HepG2 (cell line): ENCODE measurements around the gene ERC1. TPM values are rescaled to one million over a fixed set of nuclear protein-coding genes. Genes with fewer than 3 reads are reported as not detected.

Experiments used
- ATAC-seq: fragments of 200-7000 bp; cut with Tn5 transposase; 3 replicates; pipeline ENCODE4 v1.9.1; 2020; ENCODE audit warnings: mild to moderate bottlenecking, moderate library complexity
- BruUV-seq: library from RNA; stranded (reverse); fragments of 400-500 nt; replicated peaks from 2 replicates; lab custom pipeline; 2021; lab: Mats Ljungman, UMichigan
- CTCF ChIA-PET: fragments of 300-600 bp; formaldehyde crosslinking; extraction: SDS; loops from one replicate; lab custom pipeline; 2021; ENCODE audit warnings: low total read pairs, inconsistent platforms, low intra/inter-chr PET ratio; lab: Yijun Ruan, JAX
- POLR2A ChIA-PET: fragments of 350-600 bp; sonication (Branson Sonifier 250); formaldehyde crosslinking; loops from one replicate; lab custom pipeline; 2020; ENCODE audit warnings: antibody characterized with exemption, inconsistent platforms; lab: Yijun Ruan, JAX
- DNase-seq: peaks from one replicate; pipeline ENCODE4 v3.0.0-alpha.2; 2015; ENCODE audit warnings: low spot score
- FAIRE-seq: peaks from 3 replicates; lab custom pipeline; 2011; peaks lifted over from hg19 to GRCh38; lab: Jason Lieb, UNC
- H2AFZ ChIP-seq: one replicate; pipeline ENCODE4 v1.6.1; 2011; ENCODE audit warnings: low read length, inconsistent platforms
- H3K27ac ChIP-seq: fragments of 300-600 bp; 3 replicates; pipeline ENCODE4 v1.8.0; 2011; ENCODE audit warnings: mixed run types, mild to moderate bottlenecking, mixed read lengths, low read length, inconsistent platforms; ENCODE audit not compliant: insufficient read depth; ENCODE audit errors: extremely low read length
- H3K27me3 ChIP-seq, 2 experiments: fragments of 200-600 bp in 1 of 2; 2 replicates in 1 of 2; 3 replicates in 1 of 2; pipeline versions ENCODE4 v1.6.0 to v1.8.0; 2011; ENCODE audit warnings: low read length in 2 of 2, mild to moderate bottlenecking in 2 of 2, moderate library complexity in 2 of 2, inconsistent platforms in 1 of 2; ENCODE audit not compliant: insufficient read depth in 2 of 2, control insufficient read depth in 1 of 2
- H3K36me3 ChIP-seq, 2 experiments: fragments of 200-600 bp in 1 of 2; replicated peaks in 1 of 2; 2 replicates in 1 of 2; 3 replicates in 1 of 2; pipeline versions ENCODE4 v1.5.1 to v1.8.0; 2011; ENCODE audit warnings: low read length in 2 of 2, inconsistent platforms in 1 of 2; ENCODE audit not compliant: insufficient read depth in 2 of 2, control insufficient read depth in 1 of 2
- H3K4me1 ChIP-seq: 2 replicates; pipeline ENCODE4 v1.5.1; 2012; ENCODE audit warnings: low read length, inconsistent platforms; ENCODE audit not compliant: insufficient read depth
- H3K4me2 ChIP-seq: 2 replicates; pipeline ENCODE4 v1.6.0; 2011; ENCODE audit warnings: low read depth, low read length, inconsistent platforms
- H3K4me3 ChIP-seq, 3 experiments: fragments of 200-600 bp in 1 of 3; sonication (generic), shearing (Covaris generic) in 1 of 3; replicated peaks in 1 of 3; 2 replicates each; pipeline ENCODE4 v1.5.1; 2011 to 2016; ENCODE audit warnings: low read length in 3 of 3, inconsistent platforms in 2 of 3, low read depth in 2 of 3, mild to moderate bottlenecking in 2 of 3, control low read depth in 1 of 3, mixed read lengths in 1 of 3; ENCODE audit not compliant: insufficient read depth in 1 of 3
- H3K79me2 ChIP-seq: one replicate; pipeline ENCODE4 v1.6.1; 2011; ENCODE audit warnings: low read length, inconsistent platforms; ENCODE audit not compliant: insufficient read depth
- H3K9ac ChIP-seq: 2 replicates; pipeline ENCODE4 v1.6.0; 2011; ENCODE audit warnings: mild to moderate bottlenecking, low read depth, low read length, inconsistent platforms; ENCODE audit not compliant: insufficient read depth
- H3K9me3 ChIP-seq: 2 replicates; pipeline ENCODE4 v1.5.1; 2012; ENCODE audit warnings: mild to moderate bottlenecking, low read length
- H4K20me1 ChIP-seq: 2 replicates; pipeline ENCODE4 v1.6.0; 2011; ENCODE audit warnings: inconsistent platforms, mild to moderate bottlenecking, low read length, moderate library complexity; ENCODE audit not compliant: insufficient read depth
- ERF ChIP-seq: IDR thresholded peaks from 2 replicates; pipeline ENCODE4 v1.6.1; 2018; ENCODE audit warnings: missing biosample characterization, missing genetic modification reagents
- RAD21 ChIP-seq: fragments of 450-650 bp; formaldehyde crosslinking; IDR thresholded peaks from 2 replicates; pipeline ENCODE4 v1.5.0; 2020; ENCODE audit warnings: mild to moderate bottlenecking
- ZEB1 ChIP-seq: IDR thresholded peaks from 2 replicates; pipeline ENCODE4 v1.6.1; 2012; ENCODE audit warnings: mild to moderate bottlenecking, low read depth, inconsistent platforms; ENCODE audit not compliant: insufficient replicate concordance
- ZNF484 ChIP-seq: sonication (generic); formaldehyde crosslinking; IDR thresholded peaks from 2 replicates; pipeline ENCODE4 v1.5.1; 2020; ENCODE audit warnings: mild to moderate bottlenecking, low read depth, missing genetic modification reagents, borderline replicate concordance
- WGBS: methylation state at CpG from one replicate; pipeline ENCODE4 v1.1.6; 2017; ENCODE audit warnings: low lambda C conversion rate; 5-methylcytosine and 5-hydroxymethylcytosine counted together
- in situ Hi-C: cut with HindIII; loops from 2 replicates; pipeline ENCODE4 v1.10.0; 2017; ENCODE audit warnings: low pct_unique_long_range_greater_than_20kb; ENCODE audit not compliant: extremely low pct_ligation_motif_present
- intact Hi-C: fragments of 100-400 bp; cut with micrococcal nuclease; formaldehyde crosslinking; loops from one replicate; pipeline ENCODE4 v1.10.0; 2022; ENCODE audit not compliant: unreplicated experiment
- polyA plus RNA-seq, 8 experiments: library from polyadenylated mRNA; depleted of rRNA in 3 of 8; stranded (reverse) in 7 of 8; unstranded in 1 of 8; fragments of >200 nt; fragmentation: Illumina TruSeq in 4 of 8; extraction: Trizol in 4 of 8; gene quantifications; 2 replicates each; pipeline versions ENCODE4 v1.2.1 to v1.2.3, GENCODE V29; 2011 to 2016; ENCODE audit warnings: low read depth in 4 of 8, missing spikeins in 1 of 8, mixed read lengths in 1 of 8; ENCODE audit not compliant: insufficient read depth in 1 of 8
- total RNA-seq, 5 experiments: library from RNA; depleted of rRNA; stranded (reverse); fragments of >200 nt; fragmentation: Illumina TruSeq; extraction: Trizol; gene quantifications; 2 replicates each; pipeline ENCODE4 v1.2.3, GENCODE V29; 2016; ENCODE audit warnings: low read depth in 1 of 5
- TF ChIP-seq, protein P1 (sequence below): sonication (generic); formaldehyde crosslinking; IDR thresholded peaks from 2 replicates; pipeline ENCODE4 v1.4.0; 2020; ENCODE audit warnings: mild to moderate bottlenecking, missing genetic modification reagents

Gene ERC1
- total and polyA plus RNA-seq, 2 of the 13 experiments (the other 11 are each of a cell fraction or from before 2014, with no cell fraction given) = 6.1 to 12.4 TPM

DNA sequence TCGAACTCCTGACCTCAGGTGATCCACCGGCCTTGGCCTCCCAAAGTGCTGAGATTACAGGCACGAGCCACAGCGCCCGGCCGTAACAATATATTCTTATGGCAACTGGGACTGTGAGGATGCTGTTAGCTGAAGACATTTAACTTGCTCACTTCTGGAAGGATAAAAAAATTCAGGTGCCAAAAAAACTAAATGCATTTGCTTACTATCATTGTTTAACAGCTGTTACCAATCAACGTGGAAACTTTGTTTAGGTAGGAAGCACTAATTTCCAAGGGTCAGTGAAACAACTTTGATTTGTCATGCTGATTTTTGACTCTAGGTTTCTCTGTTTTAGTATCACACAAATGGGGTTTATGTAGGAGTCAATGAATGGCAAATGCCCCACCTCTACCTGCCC, 297.3 kb downstream of the ERC1 start (continued):
- TF ChIP-seq, protein P1, sequence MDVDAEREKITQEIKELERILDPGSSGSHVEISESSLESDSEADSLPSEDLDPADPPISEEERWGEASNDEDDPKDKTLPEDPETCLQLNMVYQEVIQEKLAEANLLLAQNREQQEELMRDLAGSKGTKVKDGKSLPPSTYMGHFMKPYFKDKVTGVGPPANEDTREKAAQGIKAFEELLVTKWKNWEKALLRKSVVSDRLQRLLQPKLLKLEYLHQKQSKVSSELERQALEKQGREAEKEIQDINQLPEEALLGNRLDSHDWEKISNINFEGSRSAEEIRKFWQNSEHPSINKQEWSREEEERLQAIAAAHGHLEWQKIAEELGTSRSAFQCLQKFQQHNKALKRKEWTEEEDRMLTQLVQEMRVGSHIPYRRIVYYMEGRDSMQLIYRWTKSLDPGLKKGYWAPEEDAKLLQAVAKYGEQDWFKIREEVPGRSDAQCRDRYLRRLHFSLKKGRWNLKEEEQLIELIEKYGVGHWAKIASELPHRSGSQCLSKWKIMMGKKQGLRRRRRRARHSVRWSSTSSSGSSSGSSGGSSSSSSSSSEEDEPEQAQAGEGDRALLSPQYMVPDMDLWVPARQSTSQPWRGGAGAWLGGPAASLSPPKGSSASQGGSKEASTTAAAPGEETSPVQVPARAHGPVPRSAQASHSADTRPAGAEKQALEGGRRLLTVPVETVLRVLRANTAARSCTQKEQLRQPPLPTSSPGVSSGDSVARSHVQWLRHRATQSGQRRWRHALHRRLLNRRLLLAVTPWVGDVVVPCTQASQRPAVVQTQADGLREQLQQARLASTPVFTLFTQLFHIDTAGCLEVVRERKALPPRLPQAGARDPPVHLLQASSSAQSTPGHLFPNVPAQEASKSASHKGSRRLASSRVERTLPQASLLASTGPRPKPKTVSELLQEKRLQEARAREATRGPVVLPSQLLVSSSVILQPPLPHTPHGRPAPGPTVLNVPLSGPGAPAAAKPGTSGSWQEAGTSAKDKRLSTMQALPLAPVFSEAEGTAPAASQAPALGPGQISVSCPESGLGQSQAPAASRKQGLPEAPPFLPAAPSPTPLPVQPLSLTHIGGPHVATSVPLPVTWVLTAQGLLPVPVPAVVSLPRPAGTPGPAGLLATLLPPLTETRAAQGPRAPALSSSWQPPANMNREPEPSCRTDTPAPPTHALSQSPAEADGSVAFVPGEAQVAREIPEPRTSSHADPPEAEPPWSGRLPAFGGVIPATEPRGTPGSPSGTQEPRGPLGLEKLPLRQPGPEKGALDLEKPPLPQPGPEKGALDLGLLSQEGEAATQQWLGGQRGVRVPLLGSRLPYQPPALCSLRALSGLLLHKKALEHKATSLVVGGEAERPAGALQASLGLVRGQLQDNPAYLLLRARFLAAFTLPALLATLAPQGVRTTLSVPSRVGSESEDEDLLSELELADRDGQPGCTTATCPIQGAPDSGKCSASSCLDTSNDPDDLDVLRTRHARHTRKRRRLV (CRISPR knock-in tag) = no peak
- no peak for TF ChIP-seq ZEB1

DNA sequence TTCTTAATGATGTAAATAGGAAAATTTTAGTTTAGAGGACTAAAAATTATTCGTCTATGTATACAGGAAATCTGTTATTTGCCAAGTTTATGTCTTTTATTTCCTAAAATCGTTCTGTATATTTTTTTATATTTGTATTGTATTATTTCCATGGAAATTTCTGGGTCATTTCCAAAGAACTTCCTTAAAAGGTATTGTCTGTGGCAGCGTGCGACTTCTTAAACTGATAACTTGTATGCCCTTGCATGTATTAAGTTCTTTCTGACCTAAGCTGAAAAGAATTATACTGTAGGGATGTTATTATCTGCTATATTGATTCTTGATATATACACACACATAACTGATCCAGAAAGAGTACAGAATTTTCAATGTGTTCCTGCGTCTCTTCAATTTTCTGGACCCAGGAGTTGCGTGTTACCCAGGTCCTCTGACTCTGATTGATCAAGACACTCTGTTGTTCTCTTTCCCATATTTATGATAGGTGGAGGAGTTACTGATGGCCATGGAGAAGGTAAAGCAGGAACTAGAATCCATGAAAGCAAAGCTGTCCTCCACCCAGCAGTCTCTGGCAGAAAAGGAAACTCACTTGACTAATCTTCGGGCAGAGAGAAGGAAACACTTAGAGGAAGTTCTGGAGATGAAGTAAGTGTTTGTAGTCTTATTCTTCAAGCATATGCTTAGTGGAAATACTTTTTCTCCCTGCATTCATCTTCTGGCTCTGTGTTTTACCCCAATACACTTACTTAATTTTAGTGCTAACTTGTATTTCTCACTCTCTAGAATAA, 298.5 kb downstream of the ERC1 start:
- no peak overlapping the region for H2AFZ ChIP-seq
- WGBS = 88% methylated on average over 7 of the region's 7 CpGs
- H3K9me3 ChIP-seq = no peaks in the 10 kb centered on the region
- BruUV-seq = no TSS peak
- no peak overlapping the region for H3K27ac ChIP-seq
- H3K27me3 ChIP-seq = no peaks in the 10 kb centered on the region
- in situ Hi-C loops = no loop called here
- no peaks in the 10 kb centered on the region for H4K20me1 ChIP-seq
- FAIRE-seq (no peak), ATAC-seq (no peak), DNase-seq (no peak)
- POLR2A ChIA-PET = no interaction called here
- no peak overlapping the region for H3K4me2 ChIP-seq
- no peak overlapping the region for H3K9ac ChIP-seq
- TF ChIP-seq RAD21 (no peak), ZNF484 (no peak), ERF (CRISPR knock-in tag) (no peak)
- intact Hi-C loops = no loop called here
- no peak overlapping the region for H3K4me3 ChIP-seq
- CTCF ChIA-PET = no interaction called here
- H3K4me1 ChIP-seq = no peaks in the 10 kb centered on the region
- no peaks in the 10 kb centered on the region for H3K79me2 ChIP-seq
- peaks cover 2 to 15% of the 10 kb centered on the region in 2 experiments; a peak in 2 of 5 replicates for H3K36me3 ChIP-seq
